CD4-positive, alpha-beta T cell treated with Interleukin-17A for 4 hours (primary cell): ENCODE results near the gene RBM33.

Experiments
- DNase-seq: peaks from one replicate; pipeline ENCODE4 v3.0.0-alpha.2; 2020; ENCODE audit warnings: mixed read lengths

RBM33 gene

GRCh38 chr7:155781433-155781832 lies 137.0 kb downstream of the RBM33 start:
- no peak for DNase-seq

GRCh38 chr7:155782466-155782865 lies 138.0 kb downstream of the RBM33 start:
- no peak for DNase-seq

- no peak for DNase-seq
Observed at GRCh38 chr7:155785536-155785935, 141.1 kb downstream of the RBM33 start.

DNA sequence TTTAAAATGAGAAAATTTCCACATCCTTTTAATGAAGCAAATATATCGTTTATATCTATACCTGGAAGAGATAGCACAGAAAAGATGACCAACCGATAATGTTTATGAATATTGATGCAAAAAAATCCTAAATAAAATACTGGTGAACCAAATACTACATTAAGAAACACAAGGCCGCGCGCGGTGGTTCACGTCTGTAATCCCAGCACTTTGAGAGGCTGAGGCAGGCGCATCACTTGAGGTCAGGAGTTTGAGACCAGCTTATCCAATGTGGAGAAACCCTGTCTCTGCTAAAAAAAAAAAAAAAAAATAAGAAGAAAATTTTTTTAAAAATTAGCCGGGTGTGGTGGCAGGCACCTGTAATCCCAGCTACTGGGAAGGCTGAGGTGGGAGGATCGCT lies 142.0 kb downstream of the RBM33 start:
- DNase-seq, result no peak

GRCh38 chr7:155787171-155787851 lies 142.8 kb downstream of the RBM33 start:
- no peak for DNase-seq

DNA sequence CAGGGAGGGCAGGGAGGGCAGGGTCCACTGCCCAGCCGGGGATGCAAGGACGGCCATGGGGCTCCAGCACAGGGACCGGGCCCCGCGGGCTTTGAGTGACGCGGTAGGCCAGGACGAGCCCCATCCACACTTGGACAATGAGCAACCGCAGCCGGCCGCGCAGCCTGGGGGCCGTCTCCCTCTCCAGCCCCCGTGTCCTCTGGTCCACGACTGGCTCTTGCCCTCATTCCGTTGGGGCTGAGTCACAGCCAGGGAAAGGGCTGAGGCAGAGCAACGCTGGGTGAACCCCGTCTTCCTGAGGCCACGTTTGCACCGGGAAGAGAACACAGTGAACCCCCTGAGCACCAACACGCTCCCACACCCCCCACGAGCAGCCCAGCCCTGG lies 144.1 kb downstream of the RBM33 start:
- DNase-seq, result no peak

GRCh38 chr7:155789001-155789725 lies 144.7 kb downstream of the RBM33 start:
- no peak for DNase-seq

- no peak for DNase-seq
Observed at GRCh38 chr7:155790666-155791065, 146.2 kb downstream of the RBM33 start.

- DNase-seq, result no peak
Observed at GRCh38 chr7:155791214-155791737, 146.8 kb downstream of the RBM33 start.

DNA sequence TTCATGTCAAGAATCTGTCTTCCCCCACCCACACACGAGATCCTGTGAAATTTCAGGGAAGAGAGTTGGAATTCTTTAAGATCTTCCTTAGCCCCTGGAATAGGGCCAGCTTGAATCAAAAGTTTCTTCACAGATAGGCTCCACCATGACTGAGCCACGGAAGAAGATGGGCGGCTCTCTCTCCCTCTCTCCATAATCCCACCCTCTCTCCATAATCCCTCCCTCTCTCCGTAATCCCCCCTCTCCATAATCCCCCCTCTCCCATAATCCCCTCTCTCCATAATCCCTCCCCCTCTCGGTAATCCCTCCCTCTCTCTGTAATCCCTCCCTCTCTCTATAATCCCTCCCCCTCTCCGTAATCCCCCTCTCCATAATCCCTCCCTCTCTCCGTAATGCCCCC lies 147.4 kb downstream of the RBM33 start:
- no peak for DNase-seq

GRCh38 chr7:155792315-155792960 lies 148.0 kb downstream of the RBM33 start:
- no peak for DNase-seq

- no peak for DNase-seq
Observed at GRCh38 chr7:155792999-155793560, 148.6 kb downstream of the RBM33 start.

GRCh38 chr7:155793720-155794119 lies 149.3 kb downstream of the RBM33 start:
- DNase-seq, result no peak

DNA sequence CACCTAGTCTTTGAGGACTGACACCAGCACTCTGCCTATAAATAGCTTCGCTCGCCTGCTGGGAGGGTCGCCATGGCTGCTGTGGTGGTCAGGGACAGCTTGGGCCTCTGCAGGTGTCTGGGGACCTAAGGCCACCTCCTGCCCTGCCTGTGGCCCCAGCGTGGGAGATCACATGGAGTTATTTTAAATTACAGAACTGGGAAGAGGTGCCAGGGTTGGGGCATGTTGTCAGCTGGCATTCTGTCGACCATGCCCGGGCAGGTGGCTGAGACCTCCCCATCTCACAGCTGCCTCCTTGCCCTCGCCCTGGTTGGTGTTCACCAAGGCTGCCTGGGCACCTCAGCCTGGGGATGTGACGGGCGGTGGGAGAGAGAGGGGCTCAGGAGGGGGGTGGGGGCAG lies 149.7 kb downstream of the RBM33 start:
- no peak for DNase-seq

DNA sequence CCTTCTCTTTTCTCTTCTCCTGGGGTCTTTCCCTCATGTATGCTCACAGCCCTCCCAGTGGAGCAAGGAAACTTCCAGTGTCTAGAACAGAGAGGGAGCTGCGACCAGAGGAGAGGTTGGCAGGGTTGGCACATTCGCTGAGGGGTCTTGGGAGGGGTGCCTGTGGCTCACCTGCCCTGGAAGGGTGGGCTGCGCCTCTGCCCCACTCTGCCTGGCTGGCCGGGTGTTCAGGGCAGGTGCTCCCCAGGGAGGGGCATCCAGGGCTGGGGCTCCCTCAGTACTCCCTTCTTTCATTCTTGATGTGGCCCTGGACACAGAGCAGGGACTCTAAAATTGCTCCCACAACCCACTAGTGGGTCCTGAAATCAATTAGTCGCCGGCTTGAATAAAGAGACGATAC lies 150.9 kb downstream of the RBM33 start:
- no peak for DNase-seq

- DNase-seq, result no peak
Observed at GRCh38 chr7:155795951-155796350, 151.5 kb downstream of the RBM33 start.

DNA sequence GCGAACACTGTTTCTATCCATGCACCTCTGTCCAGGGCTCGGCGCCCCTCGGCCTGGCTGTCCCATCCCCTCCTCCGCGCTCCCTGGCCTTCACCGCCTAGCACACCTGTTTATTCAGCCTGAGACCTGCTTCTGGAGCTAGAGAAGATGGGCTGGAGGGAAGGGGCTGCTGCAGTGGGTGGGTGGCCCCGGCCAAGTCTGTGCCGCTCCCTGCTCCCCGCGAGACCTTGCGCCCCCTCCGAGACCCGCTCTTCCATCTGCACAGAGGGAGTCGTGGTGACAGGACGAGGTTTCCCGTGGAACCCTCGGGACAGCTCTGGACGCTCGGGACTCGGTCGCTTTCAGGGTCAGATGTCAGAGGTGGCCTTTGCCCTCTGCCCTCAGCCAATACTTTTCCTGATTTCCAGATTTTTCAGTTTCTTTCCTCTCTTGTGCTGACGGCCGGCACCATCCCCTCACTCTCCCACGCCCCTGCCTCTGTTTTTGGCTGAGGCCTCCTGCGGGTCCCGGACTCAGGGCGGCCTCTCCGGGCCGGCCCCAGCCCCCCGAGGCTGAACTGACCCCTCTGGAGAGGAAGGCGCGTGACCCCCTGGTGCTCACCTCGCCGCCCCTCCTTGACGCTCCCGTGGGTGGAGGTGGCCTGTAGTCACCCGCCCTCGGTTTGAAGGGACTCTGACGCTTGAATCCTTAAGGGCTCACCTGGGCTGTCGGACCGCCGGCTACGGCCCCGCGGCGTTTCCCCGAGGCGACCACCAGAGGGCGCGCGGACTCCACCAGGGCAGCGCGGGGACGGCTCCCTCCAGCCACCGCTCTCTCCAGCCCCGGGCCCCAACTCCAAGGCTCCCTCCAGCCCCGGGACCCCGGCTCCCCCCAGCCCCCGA lies 152.2 kb downstream of the RBM33 start:
- DNase-seq, result peak; percentile 76

- no peak for DNase-seq
Observed at GRCh38 chr7:155797262-155798250, 153.1 kb downstream of the RBM33 start.

DNA sequence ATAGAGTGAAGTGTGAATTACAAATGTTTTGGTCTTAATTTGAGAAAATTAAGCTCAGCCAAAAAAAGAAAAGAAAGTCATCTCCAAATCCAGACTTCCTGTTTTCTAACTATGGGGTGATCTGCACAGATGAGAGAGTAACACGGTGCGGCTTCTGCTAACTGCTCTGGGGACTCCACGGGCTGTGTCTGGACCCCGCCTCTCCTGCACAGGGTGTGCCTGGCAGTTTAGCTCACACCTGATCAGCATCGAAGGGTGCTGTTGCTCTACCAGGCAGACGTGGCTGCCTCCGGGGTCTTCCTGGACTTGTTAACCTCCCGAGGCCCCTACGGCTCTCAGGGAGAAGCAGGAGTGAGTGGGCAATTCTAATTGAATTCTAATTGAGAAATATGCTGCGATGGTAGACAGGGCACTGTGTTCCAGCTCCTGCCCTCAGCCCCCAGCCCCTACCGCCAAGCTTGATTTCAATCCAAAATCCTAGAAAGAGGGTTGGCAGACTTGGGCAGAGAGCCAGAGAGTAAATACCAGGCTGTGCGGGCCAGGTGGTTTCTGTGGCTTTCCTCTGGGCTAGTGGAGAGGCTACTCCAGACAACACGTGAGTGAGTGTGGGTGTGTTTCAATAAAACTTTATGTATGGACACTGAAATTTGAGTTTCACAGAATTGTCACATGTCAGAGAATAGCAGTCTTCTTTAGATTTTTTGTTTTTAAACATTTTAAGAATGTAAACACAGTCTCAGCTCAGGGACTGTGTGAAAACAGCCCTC lies 154.4 kb downstream of the RBM33 start:
- DNase-seq, result no peak

- no peak for DNase-seq
Observed at GRCh38 chr7:155799514-155799913, 155.1 kb downstream of the RBM33 start.
